A673 (cell line): ENCODE data around the gene HECW1.

Experiments used
- CTCF ChIP-seq: fragments of 300-800, 200-600 bp; sonication (generic); conservative IDR thresholded peaks from 2 replicates; pipeline ENCODE4 v1.5.1; 2017; ENCODE audit warnings: low read depth, mild to moderate bottlenecking, antibody characterized with exemption, low read length, moderate library complexity, mixed read lengths
- EZH2 ChIP-seq: fragments of 200-600 bp; sonication (generic); IDR thresholded peaks from 2 replicates; pipeline ENCODE4 v1.6.1; 2017; ENCODE audit warnings: borderline replicate concordance, low read depth, mild to moderate bottlenecking, mixed read lengths, antibody characterized with exemption, low read length; ENCODE audit not compliant: poor library complexity, severe bottlenecking

- TF ChIP-seq CTCF = no peak
- TF ChIP-seq EZH2 = no peak
These were observed 364.4 kb downstream of the HECW1 start for GRCh38 chr7:43476896-43477295.
